Measurements from ENCODE around the gene ITM2C. TPM values are rescaled to one million over a fixed set of nuclear protein-coding genes. Genes with fewer than 3 reads are reported as not detected.

Gene ITM2C
- total RNA-seq, 1 experiment from 2014 or later = 85.8 TPM

DNA sequence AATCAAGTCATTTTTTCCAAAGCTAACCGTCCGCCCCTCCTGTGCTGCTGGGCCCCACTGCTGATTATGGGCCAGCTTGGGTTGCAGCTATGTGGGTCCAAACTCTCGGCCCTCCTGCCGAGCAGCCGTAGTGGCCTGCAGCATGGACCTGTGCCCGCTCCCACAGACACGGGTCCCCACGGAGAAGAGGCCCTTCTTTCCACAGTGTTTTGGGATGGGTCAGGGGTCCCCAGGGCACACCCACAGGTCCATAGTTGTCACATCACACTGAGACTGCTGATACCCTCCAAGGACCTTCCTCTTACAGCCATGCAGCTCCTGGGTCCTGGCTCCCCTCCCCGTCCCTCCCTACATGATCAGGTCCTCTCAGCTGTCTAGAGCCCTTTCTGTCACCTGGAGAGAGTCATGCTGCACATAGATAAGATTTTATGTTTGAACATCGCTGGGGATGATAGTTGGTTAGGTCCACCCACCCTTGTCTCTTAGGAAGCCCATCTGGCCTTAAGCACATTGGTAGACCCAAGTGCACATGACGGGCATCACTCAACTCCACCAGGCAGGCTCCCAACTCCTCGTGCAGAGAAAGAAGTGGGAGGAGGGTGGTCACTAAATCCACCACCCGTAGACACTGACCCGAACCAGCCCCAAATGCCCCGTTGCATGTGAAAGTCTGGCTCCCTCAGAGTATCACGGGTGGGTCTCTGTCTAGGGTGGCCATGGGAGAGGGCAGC lies 42.8 kb downstream of the ITM2C start:
- DNase-seq (ENCODE audit: low spot score) = no peak

DNA sequence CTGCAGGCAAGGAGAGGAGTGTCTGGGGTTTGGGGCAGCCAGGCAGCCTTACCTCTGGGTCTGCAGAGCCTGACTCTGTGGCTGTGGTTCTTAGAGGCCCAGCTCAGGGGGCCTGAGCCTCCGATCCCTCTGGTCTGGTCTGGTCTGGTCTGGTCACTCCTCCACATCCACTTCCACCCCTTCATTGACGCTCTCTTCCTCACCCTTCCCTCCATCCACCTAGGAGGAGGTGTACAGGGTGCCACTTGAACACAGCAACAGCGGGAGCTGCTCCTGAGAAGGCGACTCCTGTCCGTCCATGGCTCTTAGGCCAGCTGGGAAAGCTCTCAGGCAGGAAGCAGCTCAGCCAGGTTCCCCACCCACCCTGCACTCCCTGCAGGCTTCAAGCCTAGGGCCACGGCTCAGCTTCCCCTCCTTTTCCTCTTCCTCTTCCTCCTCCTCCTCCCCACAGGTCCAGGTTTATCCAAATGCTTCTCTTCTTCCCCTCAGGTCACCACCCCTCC lies 43.4 kb downstream of the ITM2C start:
- no peak for DNase-seq (ENCODE audit: low spot score)

DNA sequence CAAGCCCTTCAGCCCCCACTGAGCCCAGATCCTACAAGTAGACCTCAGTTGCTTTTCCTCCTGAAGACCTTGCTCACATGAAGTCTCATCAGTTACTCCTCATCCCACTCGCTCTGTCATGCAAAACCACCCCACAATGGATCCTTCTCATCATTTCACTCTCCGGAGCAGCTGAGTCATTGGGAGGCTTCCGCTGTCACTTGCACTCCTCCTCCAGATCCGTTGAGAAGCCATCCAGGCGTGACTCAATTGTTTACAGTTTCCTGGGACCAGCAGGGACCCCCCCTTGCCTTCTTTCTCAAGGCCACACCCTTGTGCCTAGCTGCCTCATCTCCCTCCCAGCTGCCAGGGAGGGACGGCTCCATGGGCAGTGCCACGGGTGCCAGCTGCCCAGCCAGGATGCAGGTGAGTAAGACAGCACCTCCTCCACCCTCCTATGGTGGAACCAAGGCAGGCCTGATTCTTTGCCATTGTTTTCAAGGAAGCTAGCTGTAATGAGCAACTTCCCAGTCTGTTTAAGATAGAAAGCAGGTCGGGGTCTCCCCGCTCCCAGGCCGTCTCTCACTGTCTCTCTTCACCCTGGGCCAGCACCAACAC lies 44.0 kb downstream of the ITM2C start:
- DNase-seq (ENCODE audit: low spot score) = peak; percentile 84

DNA sequence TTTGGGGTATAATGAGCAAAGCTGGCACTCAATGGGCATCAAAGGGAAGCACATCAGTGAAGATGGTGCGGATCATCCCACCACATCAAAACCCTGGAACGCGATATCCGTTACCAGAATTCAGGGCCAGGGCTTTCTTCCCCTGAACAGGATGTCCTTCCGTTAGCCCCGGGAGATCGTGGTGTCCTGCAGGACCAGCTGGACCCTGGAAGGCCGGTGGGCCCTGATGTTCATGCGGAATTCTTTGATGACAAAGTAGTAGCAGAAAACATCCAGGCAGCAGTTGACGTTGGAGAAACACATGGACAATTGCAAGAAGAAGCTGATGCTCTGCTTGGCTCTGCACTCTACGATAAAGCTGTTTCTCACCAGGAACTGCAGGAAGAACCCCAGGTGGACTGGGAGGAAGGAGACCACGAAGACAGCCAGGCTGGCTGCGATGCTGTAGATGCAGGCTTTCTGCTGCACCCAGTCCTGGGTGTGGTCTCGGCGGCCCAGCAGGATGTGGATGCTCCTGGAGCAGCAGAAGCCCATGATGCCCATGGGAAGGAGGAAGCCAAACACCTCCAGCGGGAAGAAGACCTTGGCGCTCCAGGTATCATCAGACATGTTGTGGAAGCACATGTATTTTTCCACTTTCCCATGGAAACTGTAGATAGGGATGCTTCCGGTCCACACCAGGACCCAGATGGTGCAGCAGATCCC lies 45.3 kb downstream of the ITM2C start:
- no peak for DNase-seq (ENCODE audit: low spot score)

DNA sequence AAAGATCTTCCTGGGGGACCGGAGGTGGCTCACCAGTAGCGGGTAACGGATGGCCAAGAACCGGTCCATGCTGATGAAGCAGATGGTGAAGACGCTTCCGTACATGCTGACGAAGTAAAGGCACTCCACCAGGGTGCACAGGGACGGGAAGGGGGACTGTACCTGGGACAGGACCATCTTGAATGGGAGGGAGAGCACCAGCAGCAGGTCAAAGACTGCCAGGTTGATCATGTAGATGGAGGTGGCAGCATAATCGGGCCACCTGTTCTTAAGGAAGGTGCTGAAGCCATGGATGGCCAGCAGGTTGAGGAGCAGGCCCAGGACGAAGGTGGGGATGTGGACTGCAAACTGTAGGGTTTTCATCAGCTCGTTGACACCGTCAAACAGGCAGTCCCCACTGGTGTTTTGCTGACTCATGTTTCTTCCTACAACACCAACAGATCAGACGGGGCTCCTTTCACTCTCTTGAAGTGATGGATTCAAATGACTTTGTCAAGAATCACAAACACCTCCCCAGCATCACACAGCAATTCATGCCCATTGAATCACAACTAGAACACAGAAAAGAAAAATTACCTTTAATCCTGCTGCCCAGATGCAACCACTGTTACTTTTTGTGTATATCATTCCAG lies 45.9 kb downstream of the ITM2C start:
- DNase-seq (ENCODE audit: low spot score) = no peak

DNA sequence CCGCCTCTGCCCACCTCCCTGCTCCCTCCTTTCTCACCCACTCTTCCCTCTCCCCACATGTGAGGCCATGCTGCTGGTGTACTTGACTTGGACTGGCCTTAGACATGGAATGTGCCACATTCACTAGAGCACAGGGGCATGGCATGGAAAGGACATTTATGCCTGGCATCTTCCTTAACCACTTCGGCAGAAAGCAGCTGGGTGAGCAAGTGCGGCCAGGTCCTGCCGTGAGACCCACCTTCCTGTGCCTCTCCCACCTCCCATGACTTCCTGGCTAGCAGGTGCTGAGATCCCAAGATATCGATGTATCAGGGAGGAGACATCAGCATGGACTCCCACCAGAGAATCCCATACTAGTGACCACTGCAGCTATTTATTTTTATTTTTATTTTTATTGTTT lies 47.3 kb downstream of the ITM2C start:
- DNase-seq (ENCODE audit: low spot score) = no peak

DNA sequence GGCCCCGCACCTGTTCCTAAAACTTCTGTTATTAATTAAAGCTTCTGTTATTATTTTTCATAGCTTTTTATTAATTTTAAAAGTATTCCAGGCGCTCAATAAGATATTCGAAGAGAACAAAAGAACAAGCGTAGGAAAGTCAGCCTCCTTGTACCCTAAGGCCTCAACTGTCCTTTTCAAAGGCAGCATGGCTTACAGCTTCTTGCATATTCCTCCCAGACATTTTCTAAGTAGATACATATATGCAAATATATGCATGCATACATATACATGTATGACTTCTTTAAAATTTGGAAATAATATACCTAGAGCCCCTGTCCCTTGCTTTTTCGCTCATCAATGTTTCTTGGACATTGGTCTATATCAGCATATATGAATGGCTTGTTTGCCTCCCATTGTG lies 48.0 kb downstream of the ITM2C start:
- no peak for DNase-seq (ENCODE audit: low spot score)

DNA sequence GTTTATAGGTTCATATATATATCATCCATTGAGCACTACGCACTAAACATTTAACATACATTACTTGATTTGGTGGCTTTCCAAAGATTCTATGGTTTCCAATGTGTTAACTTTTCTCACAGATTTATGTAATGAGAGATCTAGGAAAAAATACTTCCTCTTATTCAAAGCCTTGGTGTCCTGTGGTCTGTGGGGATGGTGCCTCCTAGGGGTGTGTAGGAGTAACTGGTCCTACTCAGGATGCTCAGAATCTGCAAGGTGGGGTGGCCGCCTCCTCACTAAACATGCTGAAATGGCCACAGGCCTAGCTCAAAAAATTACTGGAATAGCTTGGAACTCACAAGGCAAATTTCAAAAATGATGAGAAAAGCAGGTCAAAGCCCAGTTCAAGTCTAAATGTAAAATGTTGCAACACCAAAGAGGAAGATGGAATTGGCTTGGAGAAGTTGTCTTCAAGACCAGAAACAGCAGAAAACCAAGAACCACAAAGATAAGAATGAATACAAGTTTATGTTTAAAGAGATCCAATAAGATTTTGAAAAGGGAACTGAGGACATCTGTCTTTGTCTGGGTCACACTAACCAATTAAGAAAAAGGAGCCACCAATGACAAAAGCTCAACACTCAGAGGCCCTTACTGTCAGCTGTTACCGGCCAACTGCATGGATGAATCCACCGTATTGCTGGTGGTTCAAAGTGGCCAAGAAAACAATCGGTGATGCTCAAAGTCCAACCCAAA lies 48.8 kb downstream of the ITM2C start:
- no peak for DNase-seq (ENCODE audit: low spot score)

DNA sequence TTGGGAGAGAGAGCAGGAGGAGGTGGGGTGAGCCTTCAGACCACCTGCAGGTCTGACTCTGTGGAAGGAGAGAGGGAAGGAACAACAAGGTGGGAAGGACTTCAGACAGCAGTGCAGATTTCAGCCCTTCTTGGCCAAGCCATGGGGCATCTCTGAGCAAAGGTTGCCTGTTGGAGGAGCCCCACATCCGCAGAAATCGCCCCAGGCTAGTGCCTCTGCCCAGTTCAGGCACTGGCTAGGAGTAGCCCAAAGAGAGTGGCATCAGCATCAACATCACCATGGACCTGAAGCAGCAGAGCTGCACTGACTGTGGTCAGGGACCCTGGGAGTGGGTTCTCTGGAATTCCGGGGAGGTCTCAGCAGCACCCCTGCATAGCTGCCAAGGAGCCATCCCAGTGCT lies 50.1 kb downstream of the ITM2C start:
- DNase-seq (ENCODE audit: low spot score) = no peak

DNA sequence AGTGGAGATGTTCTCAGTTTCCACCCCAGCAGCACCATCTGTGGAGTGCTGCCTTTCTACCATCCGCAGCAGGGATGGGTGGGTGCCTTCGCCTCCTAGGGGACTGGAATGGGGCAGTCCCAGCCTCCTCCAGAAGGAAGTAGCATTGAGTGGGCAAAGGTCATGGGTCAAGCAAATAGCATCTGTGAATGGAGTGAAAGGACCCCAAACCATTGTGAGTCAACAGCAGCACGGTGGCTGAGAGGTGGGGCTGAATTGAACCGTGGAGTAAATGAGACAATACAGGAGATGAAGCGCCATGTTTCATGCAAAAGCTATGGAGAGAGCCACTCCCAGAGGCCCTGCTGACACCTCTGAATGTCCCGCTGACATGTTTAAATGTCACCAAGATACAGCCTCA lies 50.6 kb downstream of the ITM2C start:
- no peak for DNase-seq (ENCODE audit: low spot score)

DNA sequence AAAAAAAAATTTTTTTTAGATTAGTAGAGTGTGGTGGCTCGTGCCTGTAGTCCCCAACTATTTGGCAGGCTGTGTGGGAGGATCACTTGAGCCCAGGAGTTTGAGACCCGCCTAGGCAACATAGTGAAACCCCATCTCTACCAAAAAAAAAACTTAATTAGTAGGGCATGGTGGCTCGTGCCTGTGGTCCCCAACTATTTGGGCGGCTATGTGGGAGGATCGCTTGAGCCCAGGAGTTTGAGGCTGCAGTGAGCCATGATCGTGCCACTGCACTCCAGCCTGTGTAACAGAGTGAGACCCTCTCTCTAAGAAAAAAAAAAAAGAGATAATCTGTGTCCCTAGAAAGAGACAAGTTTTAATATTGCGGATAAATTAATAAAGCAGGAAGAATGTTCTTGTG lies 51.5 kb downstream of the ITM2C start:
- no peak for DNase-seq (ENCODE audit: low spot score)

DNA sequence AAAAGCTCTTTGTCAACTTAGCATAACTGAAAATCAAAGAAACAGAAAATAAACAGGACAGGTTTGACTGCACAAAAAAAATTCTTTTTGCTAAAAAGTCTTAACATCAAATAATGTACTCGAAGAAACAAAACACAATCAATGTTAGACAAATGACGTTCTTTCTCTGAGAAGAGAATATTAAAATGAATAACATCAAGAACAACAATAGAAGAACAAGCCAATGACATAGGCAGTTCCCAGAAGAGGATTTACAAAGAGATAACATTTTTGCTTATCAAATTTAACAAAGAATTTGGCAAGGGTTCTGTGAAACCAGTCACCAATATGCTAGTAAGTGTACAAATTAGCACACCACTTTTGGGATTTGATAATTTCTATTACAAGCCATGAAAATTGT lies 54.5 kb downstream of the ITM2C start:
- no peak for DNase-seq (ENCODE audit: low spot score)

DNA sequence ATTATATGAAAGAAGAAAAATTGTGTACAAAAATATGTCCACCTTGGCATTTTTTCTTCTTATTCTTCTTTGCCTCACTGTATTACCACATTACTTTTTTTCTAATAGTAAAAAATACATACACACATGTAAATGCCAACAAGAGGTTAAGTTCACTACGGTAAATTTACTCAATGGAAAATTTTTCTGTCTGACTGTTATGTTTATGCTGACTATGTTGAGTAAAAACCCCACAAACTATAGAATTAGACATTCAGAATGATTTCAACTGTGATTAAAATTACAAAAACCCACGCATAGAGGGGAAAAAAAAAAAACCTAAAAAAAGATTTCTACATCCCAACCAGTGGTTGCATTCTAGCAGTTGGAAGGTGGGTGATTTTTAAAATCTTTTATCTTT lies 54.9 kb downstream of the ITM2C start:
- DNase-seq (ENCODE audit: low spot score) = no peak

DNA sequence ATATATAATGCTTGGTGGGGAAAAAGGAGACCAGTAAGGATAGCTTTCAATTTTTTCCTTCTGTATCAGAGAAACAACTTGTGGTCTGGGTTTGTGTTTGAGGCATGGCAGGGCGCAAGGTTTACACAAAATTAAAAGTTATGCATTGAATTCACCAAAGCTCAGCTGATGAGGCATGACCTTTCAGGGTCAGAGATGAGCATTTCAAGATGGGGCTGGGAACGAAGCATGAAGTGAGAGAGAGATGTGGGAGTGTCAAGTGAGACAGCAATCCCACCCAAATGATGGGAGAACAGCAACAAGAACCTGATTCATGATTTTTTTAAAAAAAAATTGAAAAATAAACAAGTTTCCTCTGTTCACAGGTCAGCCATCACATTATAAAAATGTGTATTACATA lies 55.4 kb downstream of the ITM2C start:
- DNase-seq (ENCODE audit: low spot score) = no peak

DNA sequence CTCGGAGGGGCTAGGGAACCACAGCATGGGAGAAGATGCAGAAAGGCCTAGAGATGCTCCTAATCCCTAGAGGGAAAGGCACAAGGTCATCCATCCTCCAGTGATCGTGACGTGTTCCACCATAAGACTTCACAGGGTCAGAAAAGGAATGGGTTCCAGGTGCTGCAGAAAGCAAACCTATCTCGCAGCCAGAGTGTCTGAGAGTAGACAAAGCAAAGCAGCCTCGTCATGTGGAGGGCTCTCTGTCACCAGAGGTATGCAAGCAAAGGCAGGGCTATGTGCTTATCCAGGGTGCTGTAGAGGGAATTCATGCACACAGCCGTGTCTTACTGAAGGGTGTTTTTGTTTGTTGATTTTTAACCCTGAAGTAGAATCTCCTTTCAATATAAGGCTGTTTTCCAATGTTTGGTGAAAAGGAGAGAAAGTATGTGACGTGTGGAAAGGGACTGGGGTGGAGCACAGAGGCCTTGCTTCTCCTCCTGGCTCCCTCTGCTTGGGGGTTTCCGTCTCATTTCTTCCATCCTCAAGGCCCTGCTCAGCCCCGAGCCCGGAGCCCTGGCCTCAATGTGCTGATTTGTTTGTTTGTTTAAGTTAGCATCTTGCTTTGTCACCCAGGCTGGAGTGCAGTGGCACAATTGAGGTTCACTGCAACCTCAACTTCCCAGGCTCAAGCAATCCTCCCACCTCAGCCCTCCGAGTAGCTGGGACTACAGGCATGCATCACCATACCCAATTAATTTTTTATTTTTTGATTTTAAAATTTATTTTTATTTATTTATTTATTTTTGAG lies 57.3 kb downstream of the ITM2C start:
- DNase-seq (ENCODE audit: low spot score) = no peak

DNA sequence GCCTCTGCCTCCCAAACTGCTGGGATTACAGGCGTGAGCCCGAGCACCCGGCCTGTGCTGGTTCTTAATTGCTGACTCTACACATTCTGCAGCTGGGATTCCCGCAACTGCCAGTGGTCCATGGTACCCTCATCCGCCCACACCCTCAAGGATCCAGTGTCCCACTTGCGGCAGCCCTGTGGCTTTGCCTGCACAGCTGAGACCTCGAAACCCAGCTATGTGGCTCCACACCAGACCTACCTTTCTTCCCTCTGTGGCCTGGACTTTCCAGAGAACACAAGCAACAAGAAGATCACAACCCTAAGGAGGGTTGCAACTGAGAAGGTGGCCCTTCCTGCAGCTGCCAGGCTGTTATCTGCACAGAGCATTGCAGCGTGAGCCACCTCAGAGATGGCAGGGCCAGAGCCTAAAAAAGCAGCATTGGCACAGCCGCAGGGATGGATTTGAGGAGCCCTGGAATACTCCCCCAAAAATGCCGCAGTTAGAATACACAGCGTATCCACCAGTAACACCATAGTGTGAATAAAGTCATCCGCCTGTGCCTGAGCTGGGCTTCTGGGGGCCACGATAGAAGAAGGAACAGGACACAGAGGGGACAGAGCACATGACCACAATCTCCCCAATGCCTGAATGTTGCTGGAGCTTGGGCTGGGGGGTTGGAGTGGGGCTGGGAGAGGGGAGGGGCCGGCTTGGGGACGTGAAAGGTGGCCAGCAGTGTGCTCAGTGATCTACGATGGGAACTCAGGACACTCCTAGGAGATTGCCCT lies 58.4 kb downstream of the ITM2C start:
- no peak for DNase-seq (ENCODE audit: low spot score)

DNA sequence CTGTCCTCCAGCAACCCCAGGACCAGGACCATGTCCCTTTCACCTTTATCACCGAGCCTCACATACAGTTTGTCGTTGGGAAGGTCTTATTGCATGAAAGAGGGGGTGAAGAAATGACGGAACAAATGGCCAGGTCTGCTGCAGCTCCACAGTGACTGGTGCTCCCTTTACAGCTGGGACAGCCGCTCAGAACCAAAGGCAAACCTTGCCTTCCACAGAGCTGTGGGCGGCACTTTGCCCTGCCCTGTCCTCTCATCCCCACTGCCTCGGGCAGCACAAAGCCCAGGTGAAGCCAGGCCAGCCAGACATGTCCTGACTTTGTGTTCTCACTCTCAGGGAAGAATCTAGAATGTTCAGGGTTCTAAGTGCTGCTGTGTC lies 59.3 kb downstream of the ITM2C start:
- no peak for DNase-seq (ENCODE audit: low spot score)

DNA sequence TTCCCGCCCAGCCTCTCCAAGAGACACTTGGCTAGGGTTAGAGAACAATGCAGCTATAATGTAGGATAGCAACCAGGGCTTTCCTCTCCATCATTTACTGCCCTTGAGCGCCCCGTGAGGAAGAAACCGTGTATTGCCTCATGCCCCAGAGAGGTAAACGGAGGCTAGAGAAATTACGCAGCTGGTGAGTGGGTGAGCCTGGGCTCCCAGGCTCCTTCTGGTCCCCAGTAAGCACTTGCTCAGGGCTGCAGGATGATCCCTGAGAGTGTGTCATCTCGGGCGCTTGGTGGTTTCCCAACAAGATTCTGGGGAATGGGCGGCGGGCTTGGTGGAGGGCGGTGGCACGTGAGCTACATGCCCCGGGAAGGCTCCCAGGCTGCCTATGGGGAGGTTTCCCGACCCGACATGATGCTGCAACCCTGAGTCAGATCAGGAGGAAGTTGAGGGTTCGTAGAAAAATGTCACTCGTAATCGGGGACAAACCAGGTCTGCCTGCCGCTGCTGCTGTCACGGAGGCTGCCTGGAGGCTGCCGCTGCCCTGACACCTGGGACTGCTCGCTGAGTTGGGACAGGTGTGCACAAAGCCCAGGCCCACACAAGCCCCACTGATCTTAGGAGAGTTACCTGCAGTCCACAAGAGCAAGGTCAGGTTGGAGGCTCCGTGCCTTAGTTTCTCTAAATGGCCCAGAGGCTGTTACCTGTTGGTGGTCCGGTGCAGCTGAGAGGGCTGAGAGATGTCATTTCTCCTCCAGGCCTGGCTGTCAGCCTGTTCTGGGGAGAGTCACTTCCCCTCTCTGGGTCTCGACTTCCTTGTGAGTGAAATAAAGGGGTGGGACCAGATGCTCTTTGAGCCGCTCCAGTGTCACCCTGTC lies 60.0 kb downstream of the ITM2C start, which contains the start of gene GPR55:
TSS of gene GPR55 (minus strand) at position 773 of the 872 bp plus-strand sequence. CDS start 14,280 bp downstream, outside the sequence.
- DNase-seq (ENCODE audit: low spot score) = no peak

DNA sequence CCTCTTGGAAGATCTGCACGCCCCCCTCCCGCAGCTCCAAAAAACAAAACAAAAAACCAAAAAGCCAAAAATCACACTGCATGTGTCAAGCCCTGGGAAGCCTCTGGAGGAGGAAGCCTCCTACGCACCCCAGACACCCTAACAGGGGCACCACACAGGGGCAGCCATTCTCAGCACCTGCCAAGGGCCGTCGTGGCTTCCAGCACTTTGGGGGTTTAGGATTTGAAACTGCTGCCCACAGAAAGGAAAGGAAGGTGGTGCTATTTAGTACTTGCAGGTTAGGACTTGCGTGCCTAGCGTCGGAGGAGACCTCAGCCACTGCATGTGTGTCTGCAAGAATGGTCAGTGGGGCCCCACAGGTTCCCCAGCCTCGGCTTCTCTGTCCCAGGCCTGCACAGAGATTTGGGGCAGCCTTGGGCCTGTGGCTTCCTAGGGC lies 60.7 kb downstream of the ITM2C start:
- DNase-seq (ENCODE audit: low spot score) = no peak

All from H4 (cell line).